NT2/D1 (cell line): ENCODE data around the gene NDUFS5.
"Not testable (repeated sequence)": the region's sequence is repeated elsewhere in the genome, so short reads cannot be mapped to it uniquely, and the experiment has no call there.

Experiments used
- SUZ12 ChIP-seq: IDR thresholded peaks from 2 replicates; pipeline ENCODE4 v1.6.1; 2011; ENCODE audit not compliant: insufficient read length, insufficient read depth; ENCODE audit errors: extremely low read depth
- ZNF274 ChIP-seq: IDR thresholded peaks from 2 replicates; pipeline ENCODE4 v1.6.1; 2011; ENCODE audit warnings: mild to moderate bottlenecking, low read depth, low read length

DNA sequence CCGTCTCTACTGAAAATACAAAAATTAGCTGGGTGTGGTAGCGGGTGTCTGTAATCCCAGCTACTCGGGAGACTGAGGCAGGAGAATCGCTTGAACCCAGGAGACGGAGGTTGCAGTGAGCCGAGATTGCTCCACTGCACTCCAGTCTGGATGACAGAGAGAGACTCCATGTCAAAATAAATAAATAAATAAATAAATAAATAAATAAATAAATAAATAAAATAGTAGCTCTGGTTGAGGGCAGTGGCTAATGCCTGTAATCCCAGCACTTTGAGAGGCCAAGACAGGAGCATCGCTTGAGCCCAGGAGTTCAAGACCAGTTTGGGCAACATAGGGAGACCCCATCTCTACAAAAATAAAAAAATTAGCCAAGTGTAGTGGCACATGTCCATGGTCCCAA, 42.1 kb downstream of the NDUFS5 start:
- not testable (repeated sequence) for TF ChIP-seq SUZ12, ZNF274
